HG03139 (cell line): ENCODE measurements around the gene TTLL12.
"Not testable (repeated sequence)": the region's sequence is repeated elsewhere in the genome, so short reads cannot be mapped to it uniquely, and the experiment has no call there.

ENCODE experiments used
- ATAC-seq: cut with Tn5 transposase; IDR thresholded peaks from one replicate; pipeline ENCODE4 v1.9.1; 2021; ENCODE audit not compliant: unreplicated experiment

TTLL12 gene

GRCh38 chr22:43157874-43158546 is 28.9 kb downstream of the TTLL12 start:
- ATAC-seq, result no peak

GRCh38 chr22:43156413-43156812 is 30.5 kb downstream of the TTLL12 start:
- ATAC-seq, result no peak

- no peak for ATAC-seq
These were observed 31.1 kb downstream of the TTLL12 start for GRCh38 chr22:43155789-43156188.

- ATAC-seq, result no peak
These were observed 31.9 kb downstream of the TTLL12 start for GRCh38 chr22:43154887-43155536.

- ATAC-seq, result no peak
These were observed 33.0 kb downstream of the TTLL12 start for GRCh38 chr22:43153899-43154298.

GRCh38 chr22:43152357-43153071 is 34.4 kb downstream of the TTLL12 start:
- no peak for ATAC-seq

GRCh38 chr22:43152003-43152356 is 35.0 kb downstream of the TTLL12 start:
- no peak for ATAC-seq

GRCh38 chr22:43151251-43152002 is 35.5 kb downstream of the TTLL12 start, which contains the start of gene TSPO:
TSS of gene TSPO (plus strand) at chr22:43151559. CDS start at chr22:43159239, 7,680 bp downstream.
- no peak for ATAC-seq

- no peak for ATAC-seq
These were observed 36.2 kb downstream of the TTLL12 start for GRCh38 chr22:43150731-43151206.

- ATAC-seq, result no peak
These were observed 38.4 kb downstream of the TTLL12 start for GRCh38 chr22:43148581-43148980.

GRCh38 chr22:43147821-43148220 is 39.1 kb downstream of the TTLL12 start:
- ATAC-seq, result no peak

GRCh38 chr22:43146332-43146731 is 40.6 kb downstream of the TTLL12 start:
- not testable (repeated sequence) for ATAC-seq

GRCh38 chr22:43145371-43145770 is 41.6 kb downstream of the TTLL12 start:
- not testable (repeated sequence) for ATAC-seq

GRCh38 chr22:43144949-43145348 is 42.0 kb downstream of the TTLL12 start:
- ATAC-seq, result no peak

GRCh38 chr22:43142880-43143562 is 43.9 kb downstream of the TTLL12 start, which contains the start of gene MCAT:
TSS of gene MCAT (minus strand) at chr22:43143398. CDS start at chr22:43143348, 50 bp downstream.
- ATAC-seq, result peak; percentile 80

- ATAC-seq, result no peak
These were observed 50.1 kb downstream of the TTLL12 start for GRCh38 chr22:43136801-43137200.

- ATAC-seq, result no peak
These were observed 50.7 kb downstream of the TTLL12 start for GRCh38 chr22:43136255-43136654.

GRCh38 chr22:43135565-43135964 is 51.4 kb downstream of the TTLL12 start:
- no peak for ATAC-seq

GRCh38 chr22:43134553-43134952 is 52.4 kb downstream of the TTLL12 start:
- no peak for ATAC-seq

GRCh38 chr22:43133401-43133800 is 53.5 kb downstream of the TTLL12 start:
- ATAC-seq, result no peak
